Esophagus muscularis mucosa (tissue), 4 donors: ENCODE results near the gene TMEM200C.

Source experiments
- EP300 ChIP-seq: sonication (generic); formaldehyde crosslinking; IDR thresholded peaks from one replicate; pipeline ENCODE4 v1.6.1; 2017; ENCODE audit warnings: antibody characterized with exemption
- POLR2A ChIP-seq: fragments of 450-650 bp; IDR thresholded peaks from one replicate; pipeline ENCODE4 v1.6.1; 2017; ENCODE audit warnings: antibody characterized with exemption, moderate library complexity, mild to moderate bottlenecking, low read depth
- POLR2AphosphoS5 ChIP-seq, 2 donors: sonication (generic); formaldehyde crosslinking; IDR thresholded peaks; one replicate each; pipeline ENCODE4 v1.6.1; 2017; ENCODE audit warnings: antibody characterized with exemption in 2 of 2
- TF ChIP-seq, protein P1 (sequence below), 3 experiments: fragments of 200-600 bp in 2 of 3; fragments of 450-650 bp in 1 of 3; sonication (generic) in 2 of 3; IDR thresholded peaks; one replicate each; pipeline ENCODE4 v1.5.1; 2017 to 2019; ENCODE audit warnings: antibody characterized with exemption in 3 of 3, mild to moderate bottlenecking in 2 of 3, moderate library complexity in 1 of 3

DNA sequence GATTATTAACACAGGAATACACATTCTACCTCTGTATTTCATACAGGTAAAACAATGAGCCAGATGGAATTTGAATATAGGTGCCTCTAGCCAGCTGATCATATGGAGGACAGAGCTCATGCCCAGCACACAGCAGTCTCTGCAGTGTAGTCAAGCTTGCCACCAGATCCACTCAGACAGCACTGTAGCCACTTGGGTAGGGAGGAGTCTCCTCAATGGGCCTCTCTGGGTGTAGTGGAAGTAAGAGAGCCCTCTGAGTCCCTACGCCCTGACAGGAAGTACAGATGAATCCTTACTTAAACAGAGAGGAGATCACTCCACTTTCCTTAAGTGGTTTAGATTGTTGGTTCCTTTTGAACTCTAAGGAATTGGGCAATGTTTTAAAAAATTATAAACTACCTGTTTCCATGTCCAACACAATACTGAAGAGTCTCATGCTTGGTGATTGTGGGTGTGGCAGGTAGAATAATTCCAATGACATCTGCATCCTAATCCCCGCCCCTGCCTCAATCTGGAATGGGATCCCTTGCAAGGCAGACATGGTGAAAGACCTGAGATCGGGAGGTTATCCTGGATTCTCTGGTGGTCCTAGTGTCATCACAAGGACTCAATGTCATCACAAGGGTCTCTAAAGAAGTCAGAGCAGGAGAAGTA, 23.0 kb upstream of the TMEM200C start:
- TF ChIP-seq, protein P1, sequence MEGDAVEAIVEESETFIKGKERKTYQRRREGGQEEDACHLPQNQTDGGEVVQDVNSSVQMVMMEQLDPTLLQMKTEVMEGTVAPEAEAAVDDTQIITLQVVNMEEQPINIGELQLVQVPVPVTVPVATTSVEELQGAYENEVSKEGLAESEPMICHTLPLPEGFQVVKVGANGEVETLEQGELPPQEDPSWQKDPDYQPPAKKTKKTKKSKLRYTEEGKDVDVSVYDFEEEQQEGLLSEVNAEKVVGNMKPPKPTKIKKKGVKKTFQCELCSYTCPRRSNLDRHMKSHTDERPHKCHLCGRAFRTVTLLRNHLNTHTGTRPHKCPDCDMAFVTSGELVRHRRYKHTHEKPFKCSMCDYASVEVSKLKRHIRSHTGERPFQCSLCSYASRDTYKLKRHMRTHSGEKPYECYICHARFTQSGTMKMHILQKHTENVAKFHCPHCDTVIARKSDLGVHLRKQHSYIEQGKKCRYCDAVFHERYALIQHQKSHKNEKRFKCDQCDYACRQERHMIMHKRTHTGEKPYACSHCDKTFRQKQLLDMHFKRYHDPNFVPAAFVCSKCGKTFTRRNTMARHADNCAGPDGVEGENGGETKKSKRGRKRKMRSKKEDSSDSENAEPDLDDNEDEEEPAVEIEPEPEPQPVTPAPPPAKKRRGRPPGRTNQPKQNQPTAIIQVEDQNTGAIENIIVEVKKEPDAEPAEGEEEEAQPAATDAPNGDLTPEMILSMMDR (IDR thresholded peaks at IDR 0.05) = no peak
- no peak for TF ChIP-seq POLR2A
- no peak for TF ChIP-seq POLR2AphosphoS5 (IDR thresholded peaks at IDR 0.05)
- TF ChIP-seq EP300 = no peak
